Osteoblast (primary cell): ENCODE measurements around the gene MALAT1. TPM values are rescaled to one million over a fixed set of nuclear protein-coding genes. Genes with fewer than 3 reads are reported as not detected.
A peak's percentile ranks its signal among the peaks of the same experiment; 100 is the strongest.

ENCODE experiments used
- DNase-seq: peaks from one replicate; pipeline ENCODE4 v3.0.0; 2011; ENCODE audit warnings: low spot score, mixed read lengths; ENCODE audit not compliant: insufficient read length; ENCODE audit errors: missing footprints
- H2AFZ ChIP-seq: 2 replicates; pipeline ENCODE4 v1.6.0; 2011; ENCODE audit warnings: mild to moderate bottlenecking, low read length
- H3K27ac ChIP-seq: 2 replicates; pipeline ENCODE4 v1.5.1; 2011; ENCODE audit warnings: mild to moderate bottlenecking, low read depth, low read length, moderate library complexity
- H3K27me3 ChIP-seq: 2 replicates; pipeline ENCODE4 v1.6.0; 2012; ENCODE audit warnings: mild to moderate bottlenecking, control low read depth, inconsistent platforms, low read length, moderate library complexity; ENCODE audit not compliant: insufficient read depth
- H3K36me3 ChIP-seq: 2 replicates; pipeline ENCODE4 v1.5.1; 2011; ENCODE audit warnings: mild to moderate bottlenecking, low read length, control low read depth, moderate library complexity; ENCODE audit not compliant: insufficient read depth
- H3K4me1 ChIP-seq: 2 replicates; pipeline ENCODE4 v1.5.1; 2011; ENCODE audit warnings: mild to moderate bottlenecking, low read length, control low read depth, moderate library complexity; ENCODE audit not compliant: insufficient read depth
- H3K4me2 ChIP-seq: 2 replicates; pipeline ENCODE4 v1.6.0; 2011; ENCODE audit warnings: mild to moderate bottlenecking, low read length; ENCODE audit not compliant: insufficient read depth
- H3K4me3 ChIP-seq: fragments of 200-600 bp; sonication (generic); 3 replicates; pipeline ENCODE4 v1.5.1; 2012; ENCODE audit warnings: mild to moderate bottlenecking, low read length, inconsistent platforms; ENCODE audit not compliant: insufficient read depth
- H3K79me2 ChIP-seq: 2 replicates; pipeline ENCODE4 v1.6.0; 2012; ENCODE audit warnings: mild to moderate bottlenecking, low read length, control low read depth, inconsistent platforms; ENCODE audit not compliant: insufficient read depth
- H3K9me3 ChIP-seq: 2 replicates; pipeline ENCODE4 v1.5.1; 2011; ENCODE audit warnings: low read depth, low read length, control low read depth
- H4K20me1 ChIP-seq: 2 replicates; pipeline ENCODE4 v1.6.0; 2012; ENCODE audit warnings: mild to moderate bottlenecking, low read length, control low read depth; ENCODE audit not compliant: insufficient read depth
- CTCF ChIP-seq: IDR thresholded peaks from 2 replicates; pipeline ENCODE4 v1.5.1; 2011; ENCODE audit warnings: mild to moderate bottlenecking, low read depth, low read length, moderate library complexity; ENCODE audit errors: extremely low read depth
- total RNA-seq: library from RNA; depleted of rRNA; stranded (reverse); fragments of >200 nt; gene quantifications from 2 replicates; pipeline ENCODE4 v1.2.3, GENCODE V29; 2012

The MALAT1 gene
- total RNA-seq, 1 donor = 19,002 TPM

- Histone ChIP-seq H3K27me3 (no peaks in the 10 kb centered on the region), H2AFZ (no peak overlapping the region), H3K4me3 (peak overlapping the region; percentile 65), H3K4me1 (peaks cover 50% of the 10 kb centered on the region), H3K4me2 (peak overlapping the region; percentile 80), H3K36me3 (no peaks in the 10 kb centered on the region), H3K9me3 (no peaks in the 10 kb centered on the region), H3K27ac (peak overlapping the region; percentile 100), H3K79me2 (peaks cover 64% of the 10 kb centered on the region), H4K20me1 (no peaks in the 10 kb centered on the region)
- DNase-seq = peak; percentile 89
- TF ChIP-seq CTCF = no peak
Observed at GRCh38 chr11:65478388-65479183, 20.3 kb upstream of the MALAT1 start.

GRCh38 chr11:65479184-65480145 is 19.4 kb upstream of the MALAT1 start:
- peaks cover 59% of the 10 kb centered on the region for H3K79me2 ChIP-seq

GRCh38 chr11:65482306-65482850 is 16.5 kb upstream of the MALAT1 start:
- TF ChIP-seq CTCF = no peak
- H3K79me2 ChIP-seq = peaks cover 44% of the 10 kb centered on the region
- H3K36me3 ChIP-seq = no peaks in the 10 kb centered on the region
- peaks cover 59% of the 10 kb centered on the region for H3K4me1 ChIP-seq
- H2AFZ ChIP-seq = no peak overlapping the region
- H4K20me1 ChIP-seq = no peaks in the 10 kb centered on the region
- no peaks in the 10 kb centered on the region for H3K9me3 ChIP-seq
- no peaks in the 10 kb centered on the region for H3K27me3 ChIP-seq
- H3K4me3 ChIP-seq = no peak overlapping the region
- H3K4me2 ChIP-seq = no peak overlapping the region
- DNase-seq = no peak
- H3K27ac ChIP-seq = peak overlapping the region; percentile 89

More at GRCh38 chr11:65479184-65480145, 19.4 kb upstream of the MALAT1 start:
- H3K36me3 ChIP-seq = no peaks in the 10 kb centered on the region
- peak; percentile 64 for TF ChIP-seq CTCF
- no peaks in the 10 kb centered on the region for H3K27me3 ChIP-seq
- H3K9me3 ChIP-seq = no peaks in the 10 kb centered on the region
- H3K4me3 ChIP-seq = peak overlapping the region; percentile 65
- peaks cover 50% of the 10 kb centered on the region for H3K4me1 ChIP-seq
- H4K20me1 ChIP-seq = no peaks in the 10 kb centered on the region
- peak; percentile 91 for DNase-seq
- H3K27ac ChIP-seq = peak overlapping the region; percentile 100
- H2AFZ ChIP-seq = no peak overlapping the region
- H3K4me2 ChIP-seq = peak overlapping the region; percentile 80
